Hepatocyte (in vitro differentiated cells): ENCODE measurements around the gene FERD3L.

ENCODE experiments used
- CTCF ChIP-seq: fragments of 200-600 bp; sonication (generic); IDR thresholded peaks from 2 replicates; pipeline ENCODE4 v1.5.1; 2016; ENCODE audit warnings: antibody characterized with exemption, mild to moderate bottlenecking; ENCODE audit not compliant: poor library complexity
- EZH2 ChIP-seq: fragments of 200-600 bp; sonication (generic); IDR thresholded peaks from 2 replicates; pipeline ENCODE4 v1.6.1; 2016; ENCODE audit warnings: antibody characterized with exemption, mild to moderate bottlenecking, borderline replicate concordance
- EZH2phosphoT487 ChIP-seq: fragments of 200-600 bp; sonication (generic); IDR thresholded peaks from one replicate; pipeline ENCODE4 v1.6.1; 2018; ENCODE audit warnings: antibody characterized with exemption, mild to moderate bottlenecking, low read depth, moderate library complexity; ENCODE audit not compliant: unreplicated experiment, severe bottlenecking

GRCh38 chr7:19097165-19098055 lies 47.8 kb downstream of the FERD3L start:
- TF ChIP-seq CTCF (no peak), EZH2 (no peak), EZH2phosphoT487 (no peak)
